ENCODE measurements around the gene RALGPS1.
A peak's percentile ranks its signal among the peaks of the same experiment; 100 is the strongest.

RALGPS1 gene

GRCh38 chr9:127178686-127179632 lies 264.4 kb downstream of the RALGPS1 start:
- Histone ChIP-seq H3K36me3 (ENCODE audit: control insufficient read depth in 4 of 4, insufficient read depth in 4 of 4, low read length in 3 of 4) (no peaks in the 10 kb centered on the region), H3K27me3 (replicated peaks in 2 of 5; ENCODE audit: control insufficient read depth in 4 of 5, insufficient read depth in 5 of 5, low read length in 4 of 5) (peaks cover 0 to 4% (median 0%) of the 10 kb centered on the region in 5 experiments), H3K4me3 (ENCODE audit: control insufficient read depth in 1 of 7, extremely low read depth in 1 of 7, insufficient read depth in 4 of 7, low read depth in 2 of 7, low read length in 6 of 7) (no peak overlapping the region), H3K4me1 (ENCODE audit: control extremely low read depth in 1 of 4, control insufficient read depth in 4 of 4, insufficient read depth in 4 of 4, low read length in 3 of 4) (peaks cover 0 to 6% (median 0%) of the 10 kb centered on the region in 4 experiments), H3K9me3 (ENCODE audit: control extremely low read depth in 1 of 5, control insufficient read depth in 4 of 5, insufficient read depth in 2 of 5, low read depth in 1 of 5, low read length in 4 of 5) (no peaks in the 10 kb centered on the region), H3K27ac (ENCODE audit: insufficient read depth in 1 of 2, low read depth in 1 of 2, low read length in 2 of 2, poor library complexity in 1 of 2, severe bottlenecking in 2 of 2) (no peak overlapping the region)
- peak in 2 of 3 donors; percentile 13 to 23 for DNase-seq
- POLR2A ChIA-PET, result no interaction called here
- CTCF ChIA-PET, result interaction anchor here (0.9 to 1.6 kb wide), 4 partner anchors 14 to 214 kb away, joined by 3 to 5 read pairs (median 4); no protein-coding TSS in a partner anchor
- 79% methylated on average over 10 of the region's 12 CpGs for WGBS (ENCODE audit: insufficient coverage)

GRCh38 chr9:127179633-127180441 lies 265.3 kb downstream of the RALGPS1 start:
- Histone ChIP-seq H3K36me3 (ENCODE audit: control insufficient read depth in 4 of 4, insufficient read depth in 4 of 4, low read length in 3 of 4) (no peaks in the 10 kb centered on the region), H3K4me1 (ENCODE audit: control extremely low read depth in 1 of 4, control insufficient read depth in 4 of 4, insufficient read depth in 4 of 4, low read length in 3 of 4) (peaks cover 0 to 6% (median 0%) of the 10 kb centered on the region in 4 experiments), H3K9me3 (ENCODE audit: control extremely low read depth in 1 of 5, control insufficient read depth in 4 of 5, insufficient read depth in 2 of 5, low read depth in 1 of 5, low read length in 4 of 5) (no peaks in the 10 kb centered on the region), H3K27me3 (replicated peaks in 2 of 5; ENCODE audit: control insufficient read depth in 4 of 5, insufficient read depth in 5 of 5, low read length in 4 of 5) (peaks cover 0 to 4% (median 0%) of the 10 kb centered on the region in 5 experiments), H3K4me3 (ENCODE audit: control insufficient read depth in 1 of 7, extremely low read depth in 1 of 7, insufficient read depth in 4 of 7, low read depth in 2 of 7, low read length in 6 of 7) (no peak overlapping the region), H3K27ac (ENCODE audit: insufficient read depth in 1 of 2, low read depth in 1 of 2, low read length in 2 of 2, poor library complexity in 1 of 2, severe bottlenecking in 2 of 2) (no peak overlapping the region)
- DNase-seq, result no peak
- ChIA-PET CTCF (interaction anchor here (0.6 to 1.6 kb wide), 5 partner anchors 15 to 317 kb away, joined by 3 to 5 read pairs (median 3); no protein-coding TSS in a partner anchor), POLR2A (interaction anchor here (1.0 kb wide), 1 partner anchor 158 kb away, joined by 3 read pairs; no protein-coding TSS in a partner anchor)
- WGBS (ENCODE audit: insufficient coverage), result 97% methylated on average over 10 of the region's 15 CpGs

- no peak for DNase-seq
- Histone ChIP-seq H3K27me3 (replicated peaks in 2 of 5; ENCODE audit: control insufficient read depth in 4 of 5, insufficient read depth in 5 of 5, low read length in 4 of 5) (peaks cover 0 to 2% (median 0%) of the 10 kb centered on the region in 5 experiments), H3K27ac (ENCODE audit: insufficient read depth in 1 of 2, low read depth in 1 of 2, low read length in 2 of 2, poor library complexity in 1 of 2, severe bottlenecking in 2 of 2) (no peak overlapping the region), H3K4me3 (ENCODE audit: control insufficient read depth in 1 of 7, extremely low read depth in 1 of 7, insufficient read depth in 4 of 7, low read depth in 2 of 7, low read length in 6 of 7) (no peak overlapping the region), H3K4me1 (ENCODE audit: control extremely low read depth in 1 of 4, control insufficient read depth in 4 of 4, insufficient read depth in 4 of 4, low read length in 3 of 4) (peaks cover 0 to 6% (median 0%) of the 10 kb centered on the region in 4 experiments), H3K9me3 (ENCODE audit: control extremely low read depth in 1 of 5, control insufficient read depth in 4 of 5, insufficient read depth in 2 of 5, low read depth in 1 of 5, low read length in 4 of 5) (no peaks in the 10 kb centered on the region), H3K36me3 (ENCODE audit: control insufficient read depth in 4 of 4, insufficient read depth in 4 of 4, low read length in 3 of 4) (no peaks in the 10 kb centered on the region)
- CTCF ChIA-PET, result interaction anchor here (0.6 to 0.8 kb wide), 2 partner anchors 191 to 318 kb away, joined by 3 to 4 read pairs; no protein-coding TSS in a partner anchor
- 97% methylated on average over 14 of the region's 14 CpGs for WGBS (ENCODE audit: insufficient coverage)
- POLR2A ChIA-PET, result interaction anchor here (1.0 kb wide), 1 partner anchor 158 kb away, joined by 3 read pairs; no protein-coding TSS in a partner anchor
Observed at GRCh38 chr9:127180457-127181314, 266.1 kb downstream of the RALGPS1 start.

GRCh38 chr9:127181315-127181580 lies 266.7 kb downstream of the RALGPS1 start:
- POLR2A ChIA-PET, result no interaction called here
- no peaks in the 10 kb centered on the region for H3K9me3 ChIP-seq (ENCODE audit: control extremely low read depth in 1 of 5, control insufficient read depth in 4 of 5, insufficient read depth in 2 of 5, low read depth in 1 of 5, low read length in 4 of 5)
- CTCF ChIA-PET, result interaction anchor here (0.8 kb wide), 1 partner anchor 190 kb away, joined by 4 read pairs; no protein-coding TSS in a partner anchor
- H3K4me1 ChIP-seq (ENCODE audit: control extremely low read depth in 1 of 4, control insufficient read depth in 4 of 4, insufficient read depth in 4 of 4, low read length in 3 of 4), result peaks cover 0 to 6% (median 0%) of the 10 kb centered on the region in 4 experiments
- WGBS (ENCODE audit: insufficient coverage), result 100% methylated on average over 3 of the region's 3 CpGs
- H3K27me3 ChIP-seq (replicated peaks in 2 of 5; ENCODE audit: control insufficient read depth in 4 of 5, insufficient read depth in 5 of 5, low read length in 4 of 5), result peaks cover 0 to 2% (median 0%) of the 10 kb centered on the region in 5 experiments
- DNase-seq, result no peak
- no peak overlapping the region for H3K27ac ChIP-seq (ENCODE audit: insufficient read depth in 1 of 2, low read depth in 1 of 2, low read length in 2 of 2, poor library complexity in 1 of 2, severe bottlenecking in 2 of 2)
- no peak overlapping the region for H3K4me3 ChIP-seq (ENCODE audit: control insufficient read depth in 1 of 7, extremely low read depth in 1 of 7, insufficient read depth in 4 of 7, low read depth in 2 of 7, low read length in 6 of 7)
- no peaks in the 10 kb centered on the region for H3K36me3 ChIP-seq (ENCODE audit: control insufficient read depth in 4 of 4, insufficient read depth in 4 of 4, low read length in 3 of 4)

- 98% methylated on average over 5 of the region's 6 CpGs for WGBS (ENCODE audit: insufficient coverage)
- DNase-seq, result no peak
- Histone ChIP-seq H3K4me1 (ENCODE audit: control extremely low read depth in 1 of 4, control insufficient read depth in 4 of 4, insufficient read depth in 4 of 4, low read length in 3 of 4) (peaks cover 0 to 6% (median 0%) of the 10 kb centered on the region in 4 experiments), H3K36me3 (ENCODE audit: control insufficient read depth in 4 of 4, insufficient read depth in 4 of 4, low read length in 3 of 4) (no peaks in the 10 kb centered on the region), H3K9me3 (ENCODE audit: control extremely low read depth in 1 of 5, control insufficient read depth in 4 of 5, insufficient read depth in 2 of 5, low read depth in 1 of 5, low read length in 4 of 5) (no peaks in the 10 kb centered on the region), H3K27me3 (replicated peaks in 2 of 5; ENCODE audit: control insufficient read depth in 4 of 5, insufficient read depth in 5 of 5, low read length in 4 of 5) (peaks cover 0 to 2% (median 0%) of the 10 kb centered on the region in 5 experiments), H3K4me3 (ENCODE audit: control insufficient read depth in 1 of 7, extremely low read depth in 1 of 7, insufficient read depth in 4 of 7, low read depth in 2 of 7, low read length in 6 of 7) (no peak overlapping the region), H3K27ac (ENCODE audit: insufficient read depth in 1 of 2, low read depth in 1 of 2, low read length in 2 of 2, poor library complexity in 1 of 2, severe bottlenecking in 2 of 2) (no peak overlapping the region)
- ChIA-PET POLR2A (no interaction called here), CTCF (interaction anchor here (0.8 to 1.4 kb wide), 2 partner anchors 24 to 190 kb away, joined by 3 to 4 read pairs; no protein-coding TSS in a partner anchor)
Observed at GRCh38 chr9:127181595-127182190, 267.1 kb downstream of the RALGPS1 start.
